GM12864 (cell line): ENCODE results near the gene WFS1.

Experiments
- DNase-seq: peaks from one replicate; pipeline ENCODE4 v3.0.0-alpha.2; 2011; ENCODE audit warnings: low read depth
- H3K4me3 ChIP-seq: 2 replicates; pipeline ENCODE4 v1.5.1; 2011; ENCODE audit warnings: mild to moderate bottlenecking, low read depth, low read length, control low read depth
- CTCF ChIP-seq: IDR thresholded peaks from 2 replicates; pipeline ENCODE4 v1.5.1; 2011; ENCODE audit warnings: low read depth, mild to moderate bottlenecking, moderate library complexity, low read length, control low read depth, inconsistent platforms; ENCODE audit errors: missing control alignments

The WFS1 gene

GRCh38 chr4:6230827-6231662, 38.6 kb upstream of the WFS1 start:
- no peak for DNase-seq
- H3K4me3 ChIP-seq: no peak overlapping the region
- TF ChIP-seq CTCF: no peak

- no peak for TF ChIP-seq CTCF
- DNase-seq: no peak
- no peak overlapping the region for H3K4me3 ChIP-seq
These were observed 37.9 kb upstream of the WFS1 start for GRCh38 chr4:6231663-6232165.

GRCh38 chr4:6232836-6233785, 36.5 kb upstream of the WFS1 start:
- TF ChIP-seq CTCF: no peak
- no peak for DNase-seq
- no peak overlapping the region for H3K4me3 ChIP-seq

- DNase-seq: no peak
- no peak overlapping the region for H3K4me3 ChIP-seq
- TF ChIP-seq CTCF: no peak
These were observed 35.7 kb upstream of the WFS1 start for GRCh38 chr4:6233929-6234328.

- no peak overlapping the region for H3K4me3 ChIP-seq
- TF ChIP-seq CTCF: no peak
These were observed 34.6 kb upstream of the WFS1 start for GRCh38 chr4:6235012-6235411.

GRCh38 chr4:6235901-6236640, 33.6 kb upstream of the WFS1 start:
- no peak overlapping the region for H3K4me3 ChIP-seq
- no peak for TF ChIP-seq CTCF
- DNase-seq: no peak

More at GRCh38 chr4:6235012-6235411, 34.6 kb upstream of the WFS1 start:
- DNase-seq: no peak
